HG02798 (cell line): ENCODE measurements around the gene FRMD4B.
"Not testable (repeated sequence)": the region's sequence is repeated elsewhere in the genome, so short reads cannot be mapped to it uniquely, and the experiment has no call there.

ENCODE experiments used
- ATAC-seq: cut with Tn5 transposase; IDR thresholded peaks from one replicate; pipeline ENCODE4 v1.9.1; 2021; ENCODE audit warnings: mild to moderate bottlenecking; ENCODE audit not compliant: unreplicated experiment, poor library complexity

Gene FRMD4B

DNA sequence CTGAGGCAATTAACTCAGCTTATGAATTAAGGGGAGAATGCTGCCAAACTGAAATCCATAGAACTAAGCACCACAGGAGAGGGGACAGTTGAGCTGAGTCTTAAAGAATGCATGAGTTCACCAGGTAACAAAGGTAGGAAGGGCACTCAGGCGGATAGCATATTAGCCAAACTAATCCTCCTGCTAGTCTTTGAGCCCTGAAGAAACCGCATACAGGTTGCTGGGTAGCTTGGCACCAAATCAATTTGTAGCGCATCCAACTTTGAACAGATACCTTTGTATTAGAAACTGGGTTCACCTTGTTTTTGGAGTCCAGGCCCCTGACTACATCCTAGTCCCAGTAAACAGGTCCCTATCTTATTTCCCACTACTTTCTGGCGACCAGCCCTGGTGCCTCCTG is 93.7 kb downstream of the FRMD4B start:
- no peak for ATAC-seq

DNA sequence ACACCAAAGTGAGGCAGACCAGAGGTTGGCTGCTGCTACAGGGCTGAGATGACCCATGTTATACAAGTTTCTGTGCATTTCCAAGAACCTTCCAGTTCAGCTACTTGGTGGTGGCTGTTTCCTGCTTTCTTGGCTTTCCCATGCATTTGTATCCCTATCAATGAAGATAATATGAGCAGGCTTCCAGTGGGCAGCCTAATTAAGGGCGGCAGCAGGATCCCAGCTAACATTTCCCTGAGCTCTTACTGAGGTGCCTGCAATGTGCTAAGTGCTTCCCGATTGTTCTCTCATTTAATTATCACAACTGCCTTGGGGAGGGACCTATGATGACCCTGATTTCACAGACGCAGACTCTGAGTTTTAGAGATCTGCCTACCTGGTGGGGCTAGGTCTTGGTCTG is 95.5 kb downstream of the FRMD4B start:
- ATAC-seq = no peak

DNA sequence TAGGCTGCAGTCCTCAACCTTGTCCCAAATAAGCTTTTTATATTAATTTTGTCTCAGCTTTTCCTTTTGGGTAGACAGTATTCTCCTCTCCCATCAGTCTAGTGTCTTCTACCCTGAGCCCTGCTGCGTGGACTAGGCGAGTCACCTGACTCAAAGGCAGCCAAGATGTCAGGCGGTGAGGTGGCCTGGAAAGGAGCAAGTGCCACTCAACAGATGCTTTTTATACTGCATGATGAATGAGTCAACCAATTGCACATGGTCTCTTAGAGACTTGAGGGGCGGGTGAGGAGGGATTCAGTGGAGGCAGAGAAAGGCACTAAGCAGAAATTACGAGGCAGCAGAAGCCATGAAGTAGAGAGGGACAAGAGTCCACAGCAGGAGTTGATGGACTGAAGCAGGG is 95.9 kb downstream of the FRMD4B start:
- no peak for ATAC-seq

DNA sequence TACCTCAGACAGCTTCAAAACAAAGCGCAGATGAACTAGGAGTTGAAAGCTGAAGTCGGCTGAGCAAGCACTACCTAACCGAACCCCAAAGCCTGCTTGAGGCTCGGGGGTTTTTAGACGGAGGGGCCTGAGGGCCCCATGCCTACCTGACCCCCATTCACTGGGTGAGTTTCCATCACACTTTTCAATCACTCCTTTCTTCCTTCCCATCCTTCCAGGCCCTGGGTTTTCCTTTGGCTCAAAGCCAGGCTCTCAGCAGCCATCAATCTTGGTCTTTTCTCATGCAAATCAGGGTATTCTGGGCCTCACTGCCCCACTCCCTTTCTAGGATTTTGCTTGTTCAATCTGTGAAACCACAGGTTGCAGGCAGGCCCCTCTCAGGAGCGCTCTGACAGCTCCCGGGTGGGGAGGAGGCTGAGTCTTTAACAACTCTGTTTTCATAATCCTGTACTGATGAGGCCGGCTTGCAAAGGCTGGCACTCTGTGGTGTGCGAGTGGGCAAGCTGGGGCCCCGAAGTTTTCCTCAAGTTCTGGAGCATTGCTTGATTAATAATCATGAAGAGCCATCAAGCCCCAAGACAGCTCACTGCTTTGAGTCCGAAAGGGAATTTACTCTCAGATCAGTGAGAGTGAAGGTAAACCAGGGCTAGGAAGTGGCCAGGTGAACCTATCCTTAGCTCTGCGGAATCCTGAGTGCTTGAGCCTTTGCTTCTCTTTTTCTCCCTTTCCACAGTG is 97.6 kb downstream of the FRMD4B start:
- peak; percentile 88 for ATAC-seq

DNA sequence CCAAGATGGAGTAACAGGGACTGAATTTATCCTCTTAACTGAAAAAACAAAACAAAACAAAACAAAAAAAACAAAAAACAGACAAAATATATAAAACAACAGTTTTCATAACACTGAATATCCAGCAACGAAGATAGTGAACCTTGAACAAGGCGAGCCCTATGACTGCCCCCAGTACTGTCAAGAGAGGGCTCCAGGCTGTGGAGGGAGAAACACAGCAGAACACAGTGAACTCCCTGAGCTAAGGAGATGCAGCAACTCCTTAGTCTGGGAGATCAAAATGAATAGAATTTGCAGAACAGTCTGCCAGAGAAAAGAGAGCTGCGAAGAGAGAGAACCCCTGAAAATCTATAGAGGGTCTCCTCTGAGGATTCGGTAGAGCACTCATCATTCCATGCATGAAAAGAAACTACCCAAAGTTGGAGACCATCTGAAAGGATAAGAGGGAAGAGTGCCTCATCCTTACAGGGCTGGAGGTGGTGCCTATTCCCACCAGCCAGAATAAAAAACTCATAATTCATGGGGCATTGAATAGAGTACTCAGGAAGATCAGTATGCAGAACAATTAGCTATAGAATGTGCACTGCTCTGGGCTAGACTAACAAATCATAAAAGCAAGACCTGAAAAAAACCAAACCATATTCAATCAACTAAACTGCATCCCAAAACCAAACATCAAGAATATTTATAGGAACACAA is 101.8 kb downstream of the FRMD4B start:
- no peak for ATAC-seq

DNA sequence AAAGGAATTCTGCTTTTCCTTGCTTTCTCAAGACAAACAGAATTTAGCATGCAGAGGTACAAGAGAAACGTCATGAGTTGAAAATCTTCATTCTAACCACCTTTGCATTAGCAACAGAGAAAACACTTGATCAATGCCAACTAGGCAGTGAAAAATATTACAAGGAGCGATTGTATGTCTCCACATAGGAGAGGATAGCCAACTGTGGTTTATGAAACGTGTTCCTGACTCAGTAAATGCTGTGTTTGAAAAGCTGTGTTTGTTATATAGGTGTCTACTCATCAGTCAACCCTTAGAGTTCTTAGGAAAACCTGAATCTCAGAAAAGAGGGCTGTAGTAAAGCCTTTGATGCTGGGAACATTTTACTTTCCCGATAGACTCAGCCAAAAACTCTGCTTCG is 102.4 kb downstream of the FRMD4B start:
- ATAC-seq = no peak

DNA sequence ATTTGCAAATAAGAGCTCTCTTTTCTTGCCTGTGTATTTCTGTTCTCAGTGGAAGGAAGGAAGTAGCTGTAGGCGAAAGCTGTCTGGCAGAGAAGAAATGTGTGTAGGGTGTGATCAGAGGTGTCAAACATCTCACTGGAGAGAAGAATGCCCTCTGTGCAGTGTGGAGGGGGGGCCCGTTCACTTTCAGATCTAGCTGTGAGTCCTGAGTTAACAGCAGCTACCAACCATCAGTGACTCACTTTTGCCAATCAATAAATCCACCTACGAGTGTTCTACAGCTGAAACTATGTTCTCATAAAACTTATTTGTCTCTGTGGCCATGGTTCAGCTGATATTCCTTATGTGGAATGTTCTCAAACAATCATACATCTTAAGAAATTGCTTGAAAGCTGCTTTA is 103.7 kb downstream of the FRMD4B start:
- peak; percentile 56 for ATAC-seq

DNA sequence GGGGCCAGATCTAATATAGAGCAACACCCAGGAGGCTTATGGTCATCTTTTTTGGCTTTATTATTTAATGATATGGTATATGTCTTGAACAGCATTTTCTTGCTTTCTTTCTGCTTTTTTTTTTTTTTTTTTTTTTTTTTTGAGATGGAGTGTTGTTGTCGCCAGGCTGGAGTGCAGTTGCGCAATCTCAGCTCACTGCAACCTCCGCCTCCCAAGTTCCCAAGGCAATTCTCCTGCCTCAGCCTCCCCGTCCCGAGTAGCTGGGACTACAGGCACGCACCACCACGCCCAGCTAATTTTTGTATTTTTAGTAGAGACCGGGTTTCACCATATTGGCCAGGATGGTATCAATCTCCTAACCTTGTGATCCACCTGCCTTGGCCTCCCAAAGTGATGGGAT is 108.5 kb downstream of the FRMD4B start:
- ATAC-seq = not testable (repeated sequence)

DNA sequence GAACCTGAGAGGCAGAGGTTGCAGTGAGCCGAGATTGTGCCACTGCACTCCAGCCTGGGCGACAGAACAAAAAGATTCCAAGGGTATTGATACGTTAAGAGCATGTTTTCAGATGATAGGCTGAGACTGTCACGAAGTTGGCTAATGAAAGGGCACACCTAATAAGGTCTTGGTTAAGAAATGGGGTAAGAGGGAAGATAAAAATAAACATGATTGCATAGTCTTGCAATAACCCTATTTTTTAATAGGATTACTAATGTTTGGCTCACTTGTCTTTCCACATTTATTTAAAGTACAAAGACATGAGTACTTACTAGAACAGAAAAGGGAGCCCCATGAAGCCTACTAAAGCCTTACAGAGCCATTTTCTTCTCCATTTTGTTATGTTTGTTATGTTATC is 109.0 kb downstream of the FRMD4B start:
- no peak for ATAC-seq

DNA sequence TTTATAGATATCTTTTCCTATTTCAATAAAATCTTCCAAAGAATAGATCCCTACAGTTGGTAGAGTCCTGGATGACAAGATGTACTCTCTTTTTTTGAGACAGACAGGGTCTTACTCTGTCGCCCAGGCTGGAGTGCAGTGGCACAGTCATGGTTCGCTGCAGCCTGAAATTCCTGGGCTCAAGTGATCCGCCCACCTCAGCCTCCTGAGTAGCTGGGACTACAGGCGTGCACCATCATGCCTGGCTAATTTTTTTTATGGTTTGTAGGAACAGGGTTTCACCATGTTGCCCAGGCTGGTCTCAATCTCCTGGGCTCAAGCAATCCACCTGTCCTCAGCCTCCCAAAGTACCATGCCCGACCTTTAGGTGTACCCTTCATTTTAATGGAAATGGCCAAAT is 109.7 kb downstream of the FRMD4B start:
- ATAC-seq = not testable (repeated sequence)

DNA sequence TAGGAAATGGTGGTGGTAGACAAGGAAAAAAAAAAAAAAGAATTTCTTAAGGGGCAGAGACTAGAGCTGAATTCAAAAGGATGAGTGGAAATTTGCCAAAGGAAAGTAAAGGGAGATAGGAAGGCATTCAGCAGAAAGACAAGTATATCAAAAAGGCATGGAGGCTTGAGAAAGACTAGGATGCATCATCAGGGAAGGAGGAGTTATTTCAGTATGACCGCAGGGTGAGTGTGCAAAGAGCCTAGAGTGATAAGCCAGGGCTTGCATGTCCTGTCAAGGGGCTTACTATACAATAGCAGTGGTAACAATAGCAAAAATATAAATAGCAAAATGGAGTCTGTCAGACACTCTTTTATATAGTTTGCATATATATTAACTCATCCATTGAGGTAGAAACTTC is 112.0 kb downstream of the FRMD4B start:
- no peak for ATAC-seq

DNA sequence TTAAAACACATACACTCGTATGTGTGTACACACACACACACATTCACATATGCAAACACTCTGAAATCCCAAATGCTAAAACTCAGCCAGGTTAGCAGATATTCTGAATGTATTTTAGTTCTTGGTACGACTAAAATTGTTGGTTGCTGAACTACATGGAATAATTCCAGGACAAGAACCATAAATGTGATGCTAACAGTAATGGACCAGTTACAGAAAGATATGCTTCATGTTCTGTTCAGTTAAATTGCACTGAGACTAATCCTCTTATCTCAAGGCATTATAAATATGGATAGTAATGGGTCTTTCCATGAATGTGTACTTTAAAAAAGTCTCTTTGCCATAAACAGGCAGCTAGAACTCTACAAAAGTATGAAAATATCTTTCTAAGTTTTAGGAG is 113.3 kb downstream of the FRMD4B start:
- no peak for ATAC-seq

DNA sequence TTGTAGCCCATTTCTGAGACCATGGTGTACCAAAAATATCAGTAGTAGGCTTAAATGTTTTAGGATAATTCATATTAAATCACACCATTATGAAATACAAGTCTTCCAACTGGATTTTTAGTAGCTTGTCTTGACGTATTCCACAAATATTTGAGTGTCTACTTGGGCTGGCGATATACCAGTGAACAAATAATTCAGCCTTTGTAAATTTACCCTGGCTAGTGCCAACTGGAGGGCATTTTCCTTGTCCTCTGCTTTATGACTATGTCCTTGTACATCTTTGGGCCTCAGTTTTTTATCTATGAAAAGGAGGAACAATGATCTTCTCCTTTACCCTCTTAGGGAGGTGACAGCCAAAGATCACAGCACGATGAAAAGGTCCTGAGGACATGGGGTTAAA is 114.8 kb downstream of the FRMD4B start:
- ATAC-seq = no peak

DNA sequence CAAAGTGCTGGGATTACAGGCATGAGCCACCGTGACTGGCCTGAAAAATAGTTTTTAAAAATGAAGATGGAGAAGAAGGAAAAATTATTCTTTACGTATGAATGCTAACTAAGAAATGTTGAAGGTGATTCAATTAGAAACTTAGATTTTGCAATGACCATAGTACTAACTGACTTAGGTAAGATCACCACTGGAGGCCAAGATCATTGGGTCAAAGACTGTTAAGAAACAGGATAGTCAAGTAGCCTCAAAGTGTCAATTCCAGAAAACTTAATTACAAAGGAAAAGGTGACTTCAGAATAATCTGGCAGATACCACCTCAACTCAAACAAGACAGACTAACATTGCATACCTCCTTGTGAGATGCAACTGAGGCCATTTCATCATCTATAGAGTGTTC is 119.3 kb downstream of the FRMD4B start:
- no peak for ATAC-seq

DNA sequence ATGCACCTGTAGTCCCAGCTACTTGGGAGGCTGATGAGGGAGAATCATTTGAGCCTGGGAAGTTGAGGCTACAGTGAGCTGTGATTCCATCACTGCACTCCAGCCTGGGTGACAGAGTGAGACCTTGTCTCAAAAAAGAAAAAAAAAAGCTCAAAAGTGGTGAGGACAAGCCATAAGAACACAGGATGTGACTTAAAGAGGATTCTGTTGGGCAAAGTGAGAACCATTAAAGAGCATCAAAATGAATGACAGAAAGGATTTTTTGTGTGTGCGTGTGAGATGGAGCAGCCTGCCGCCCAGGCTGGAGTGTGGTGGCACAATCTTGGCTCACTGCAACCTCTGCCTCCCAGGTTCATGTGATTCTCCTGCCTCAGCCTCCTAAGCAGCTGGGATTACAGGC is 119.8 kb downstream of the FRMD4B start:
- not testable (repeated sequence) for ATAC-seq

DNA sequence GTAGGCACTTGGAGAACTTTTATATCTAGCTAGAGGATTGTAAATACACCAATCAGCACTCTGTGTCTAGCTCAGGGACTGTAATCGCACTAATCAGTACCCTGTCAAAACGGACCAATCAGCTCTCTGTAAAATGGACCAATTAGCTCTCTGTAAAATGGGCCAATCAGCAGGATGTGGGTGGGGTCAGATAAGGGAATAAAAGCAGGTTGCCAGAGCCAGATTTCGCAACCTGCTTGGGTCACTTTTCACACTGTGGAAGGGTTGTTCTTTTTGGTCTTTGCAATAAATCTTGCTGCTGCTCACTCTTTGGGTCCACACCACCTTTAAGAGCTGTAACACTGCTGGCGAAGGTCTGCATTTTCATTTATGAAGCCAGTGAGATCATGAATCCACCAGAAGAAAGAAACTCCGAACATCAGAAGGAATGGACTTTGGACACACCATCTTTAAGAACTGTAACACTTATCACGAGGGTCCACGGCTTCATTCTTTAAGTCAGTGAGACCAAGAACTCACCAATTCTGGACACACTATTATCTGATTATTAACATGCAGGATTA is 125.0 kb downstream of the FRMD4B start:
- not testable (repeated sequence) for ATAC-seq

DNA sequence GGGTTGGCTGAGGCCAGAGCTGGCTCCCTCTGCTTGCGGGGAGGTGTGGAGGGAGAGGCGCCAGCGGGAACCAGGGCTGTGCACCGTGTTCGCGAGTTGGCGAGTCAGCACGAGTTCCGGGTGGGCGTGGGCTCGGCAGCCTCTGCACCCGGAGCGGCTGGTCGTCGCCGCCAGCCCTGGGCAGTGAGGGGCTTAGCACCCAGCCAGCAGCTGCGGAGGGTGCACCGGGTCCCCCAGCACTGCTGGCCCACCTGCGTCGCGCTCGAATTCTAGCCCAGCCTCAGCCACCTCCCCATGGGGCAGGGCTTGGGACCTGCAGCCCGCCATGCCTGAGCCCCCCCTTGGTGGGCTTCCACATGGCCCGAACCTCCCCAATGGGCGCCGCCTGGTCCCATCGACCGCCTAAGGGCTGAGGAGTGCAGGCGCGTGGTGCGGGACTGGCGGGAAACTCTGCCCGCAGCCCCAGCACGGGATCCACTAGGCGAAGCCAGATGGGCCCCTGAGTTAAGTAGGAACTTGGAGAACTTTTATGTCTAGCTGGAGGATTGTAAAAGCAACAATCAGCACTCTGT is 125.6 kb downstream of the FRMD4B start:
- ATAC-seq = no peak

DNA sequence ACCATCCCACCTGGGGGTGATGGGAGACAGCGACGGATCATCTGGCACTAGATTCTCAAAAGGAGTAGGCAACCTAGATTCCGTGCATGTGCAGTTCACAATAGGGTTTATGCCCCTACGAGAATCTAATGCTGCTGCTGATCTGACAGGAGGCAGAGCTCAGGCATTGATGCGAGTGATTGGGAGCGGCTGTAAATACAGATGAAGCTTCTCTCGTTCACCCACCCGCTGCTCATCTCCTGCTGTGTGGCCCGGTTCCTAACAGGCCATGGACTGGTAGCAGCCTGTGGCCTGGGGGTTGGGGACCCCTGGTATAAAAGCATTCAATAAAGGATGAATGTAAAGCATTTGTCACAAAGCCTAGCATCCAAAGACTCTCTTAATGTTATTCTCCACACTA is 126.8 kb downstream of the FRMD4B start:
- ATAC-seq = no peak

DNA sequence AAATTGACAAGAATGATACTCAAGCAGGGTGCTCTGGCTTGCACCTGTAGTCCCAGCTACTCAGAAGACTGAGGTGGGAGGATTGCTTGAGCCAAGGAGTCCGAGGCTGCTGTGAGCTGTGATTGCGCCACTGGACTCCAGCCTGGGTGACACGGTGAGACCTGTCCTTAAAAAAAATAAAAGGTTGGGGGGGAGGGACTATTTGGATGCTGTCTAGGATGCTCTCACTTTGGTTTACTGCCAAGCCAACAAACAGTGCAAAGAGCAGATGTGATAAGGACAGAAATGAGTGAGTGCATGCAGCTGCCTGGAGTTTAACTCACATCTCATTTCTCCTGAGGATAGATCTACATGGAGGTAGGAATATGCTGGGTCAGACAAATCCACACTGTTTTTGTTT is 130.0 kb downstream of the FRMD4B start:
- no peak for ATAC-seq

DNA sequence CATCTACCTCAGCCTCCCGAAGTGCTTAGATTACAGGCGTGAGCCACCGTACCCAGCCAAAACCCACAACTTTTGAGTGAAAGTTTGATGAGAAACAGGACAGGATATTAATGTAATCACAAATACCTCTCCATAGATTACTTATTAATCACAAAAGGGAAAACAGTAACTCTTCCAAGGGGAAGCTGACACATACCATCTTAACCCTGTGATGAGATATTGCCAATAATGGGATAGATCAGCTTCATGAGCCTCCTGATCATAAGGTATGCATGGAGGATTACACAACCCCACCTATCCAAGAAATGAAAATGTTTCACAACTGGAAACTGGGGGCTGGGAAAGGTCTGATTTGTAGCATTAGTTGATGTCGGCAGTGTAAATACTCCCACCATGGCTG is 131.5 kb downstream of the FRMD4B start:
- ATAC-seq = no peak

DNA sequence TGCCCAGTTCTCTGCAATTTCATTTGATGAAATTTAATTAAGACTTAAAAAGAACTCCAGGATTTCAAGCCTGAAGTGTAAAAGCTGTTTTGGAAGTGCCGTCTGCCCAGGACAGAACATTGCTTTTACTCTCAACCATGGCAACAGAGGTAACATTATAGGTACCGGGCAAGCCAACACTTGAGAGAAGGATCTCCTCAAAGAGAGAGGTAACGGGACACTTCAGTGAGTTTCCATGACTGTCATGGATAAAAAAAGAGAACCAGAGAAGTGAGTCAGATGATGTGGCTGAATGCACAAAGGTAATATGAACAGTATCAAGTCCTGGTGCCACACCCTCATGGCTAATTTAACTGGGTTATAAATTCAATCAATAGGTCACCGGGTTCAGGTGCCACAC is 133.3 kb downstream of the FRMD4B start:
- no peak for ATAC-seq
